ENCODE data around the gene PARPBP. TPM values are rescaled to one million over a fixed set of nuclear protein-coding genes. Genes with fewer than 3 reads are reported as not detected.
"Not testable (repeated sequence)": the region's sequence is repeated elsewhere in the genome, so short reads cannot be mapped to it uniquely, and the experiment has no call there.

Gene PARPBP
- total and polyA plus RNA-seq, 5 donors from 2014 or later: 2.6 to 5.1 (median 3.9) TPM

GRCh38 chr12:102220736-102221135 is 100.8 kb downstream of the PARPBP start:
- no peaks in the 10 kb centered on the region for H3K27me3 ChIP-seq (ENCODE audit: control insufficient read depth, insufficient read depth, low read length)
- no peaks in the 10 kb centered on the region for H3K9me3 ChIP-seq (ENCODE audit: control insufficient read depth in 2 of 2, low read length in 2 of 2)
- DNase-seq (no peak), ATAC-seq (ENCODE audit: low read depth in 2 of 2) (no peak)
- Mint-ChIP-seq H3K4me1 (no peaks in the 10 kb centered on the region), H3K27ac (no peak overlapping the region), H3K36me3 (no peaks in the 10 kb centered on the region), H3K27me3 (no peaks in the 10 kb centered on the region), H3K9me3 (no peaks in the 10 kb centered on the region), H3K4me3 (no peak overlapping the region)
- no peak overlapping the region for H3K27ac ChIP-seq (ENCODE audit: insufficient read depth, low read length, poor library complexity, severe bottlenecking)
- no peaks in the 10 kb centered on the region for H3K4me1 ChIP-seq (ENCODE audit: control insufficient read depth, insufficient read depth, low read length, poor library complexity, severe bottlenecking)
- H3K4me3 ChIP-seq (ENCODE audit: low read depth, low read length): no peak overlapping the region
- H3K36me3 ChIP-seq (ENCODE audit: control insufficient read depth, insufficient read depth, low read length): no peaks in the 10 kb centered on the region

- H3K9me3 Mint-ChIP-seq: peaks cover 0 to 2% (median 0%) of the 10 kb centered on the region in 7 donors
- no peaks in the 10 kb centered on the region for H3K4me1 Mint-ChIP-seq
- DNase-seq (no peak), ATAC-seq (ENCODE audit: low read depth in 2 of 2) (no peak)
- H3K36me3 Mint-ChIP-seq: no peaks in the 10 kb centered on the region
- H3K27ac Mint-ChIP-seq: no peak overlapping the region
- H3K27me3 Mint-ChIP-seq: no peaks in the 10 kb centered on the region
- Histone ChIP-seq H3K27me3 (ENCODE audit: control insufficient read depth, insufficient read depth, low read length) (peaks cover 5% of the 10 kb centered on the region), H3K9me3 (ENCODE audit: control insufficient read depth in 2 of 2, low read length in 2 of 2) (no peaks in the 10 kb centered on the region), H3K4me3 (ENCODE audit: low read depth, low read length) (no peak overlapping the region), H3K36me3 (ENCODE audit: control insufficient read depth, insufficient read depth, low read length) (no peaks in the 10 kb centered on the region), H3K4me1 (ENCODE audit: control insufficient read depth, insufficient read depth, low read length, poor library complexity, severe bottlenecking) (no peaks in the 10 kb centered on the region), H3K27ac (ENCODE audit: insufficient read depth, low read length, poor library complexity, severe bottlenecking) (no peak overlapping the region)
- H3K4me3 Mint-ChIP-seq: no peak overlapping the region
Measured at GRCh38 chr12:102227954-102228353, 108.0 kb downstream of the PARPBP start.

GRCh38 chr12:102232036-102232435 is 112.1 kb downstream of the PARPBP start:
- no peak for DNase-seq
- Histone ChIP-seq H3K9me3 (ENCODE audit: control insufficient read depth in 2 of 2, low read length in 2 of 2) (no peaks in the 10 kb centered on the region), H3K4me1 (ENCODE audit: control insufficient read depth, insufficient read depth, low read length, poor library complexity, severe bottlenecking) (no peaks in the 10 kb centered on the region), H3K27me3 (ENCODE audit: control insufficient read depth, insufficient read depth, low read length) (peaks cover 5% of the 10 kb centered on the region), H3K27ac (ENCODE audit: insufficient read depth, low read length, poor library complexity, severe bottlenecking) (no peak overlapping the region), H3K4me3 (ENCODE audit: low read depth, low read length) (no peak overlapping the region), H3K36me3 (ENCODE audit: control insufficient read depth, insufficient read depth, low read length) (no peaks in the 10 kb centered on the region)
- Mint-ChIP-seq H3K4me3 (no peak overlapping the region), H3K36me3 (no peaks in the 10 kb centered on the region), H3K9me3 (peaks cover 0 to 6% (median 0%) of the 10 kb centered on the region in 7 donors), H3K27me3 (peaks cover 13% of the 10 kb centered on the region), H3K4me1 (no peaks in the 10 kb centered on the region), H3K27ac (no peak overlapping the region)
- no peak for ATAC-seq (ENCODE audit: low read depth in 2 of 2)

GRCh38 chr12:102232446-102232845 is 112.5 kb downstream of the PARPBP start:
- Histone ChIP-seq H3K9me3 (ENCODE audit: control insufficient read depth in 2 of 2, low read length in 2 of 2) (no peaks in the 10 kb centered on the region), H3K4me1 (ENCODE audit: control insufficient read depth, insufficient read depth, low read length, poor library complexity, severe bottlenecking) (no peaks in the 10 kb centered on the region), H3K27me3 (ENCODE audit: control insufficient read depth, insufficient read depth, low read length) (peaks cover 5% of the 10 kb centered on the region), H3K27ac (ENCODE audit: insufficient read depth, low read length, poor library complexity, severe bottlenecking) (no peak overlapping the region), H3K36me3 (ENCODE audit: control insufficient read depth, insufficient read depth, low read length) (no peaks in the 10 kb centered on the region), H3K4me3 (ENCODE audit: low read depth, low read length) (no peak overlapping the region)
- peaks cover 13% of the 10 kb centered on the region for H3K27me3 Mint-ChIP-seq
- no peak for ATAC-seq (ENCODE audit: low read depth in 2 of 2)
- H3K27ac Mint-ChIP-seq: no peak overlapping the region
- no peak overlapping the region for H3K4me3 Mint-ChIP-seq
- no peaks in the 10 kb centered on the region for H3K36me3 Mint-ChIP-seq
- no peaks in the 10 kb centered on the region for H3K4me1 Mint-ChIP-seq
- H3K9me3 Mint-ChIP-seq: peaks cover 0 to 6% (median 0%) of the 10 kb centered on the region in 7 donors
- no peak for DNase-seq

GRCh38 chr12:102234599-102234998 is 114.6 kb downstream of the PARPBP start:
- H3K4me1 Mint-ChIP-seq: no peaks in the 10 kb centered on the region
- no peak overlapping the region for H3K4me3 Mint-ChIP-seq
- no peak for DNase-seq
- H3K36me3 ChIP-seq (ENCODE audit: control insufficient read depth, insufficient read depth, low read length): no peaks in the 10 kb centered on the region
- no peak for ATAC-seq (ENCODE audit: low read depth in 2 of 2)
- H3K4me1 ChIP-seq (ENCODE audit: control insufficient read depth, insufficient read depth, low read length, poor library complexity, severe bottlenecking): no peaks in the 10 kb centered on the region
- H3K27me3 ChIP-seq (ENCODE audit: control insufficient read depth, insufficient read depth, low read length): peaks cover 5% of the 10 kb centered on the region
- H3K36me3 Mint-ChIP-seq: no peaks in the 10 kb centered on the region
- H3K9me3 Mint-ChIP-seq: peaks cover 0 to 8% (median 2%) of the 10 kb centered on the region in 7 donors
- no peaks in the 10 kb centered on the region for H3K9me3 ChIP-seq (ENCODE audit: control insufficient read depth in 2 of 2, low read length in 2 of 2)
- no peak overlapping the region for H3K4me3 ChIP-seq (ENCODE audit: low read depth, low read length)
- H3K27ac ChIP-seq (ENCODE audit: insufficient read depth, low read length, poor library complexity, severe bottlenecking): no peak overlapping the region
- H3K27me3 Mint-ChIP-seq: peaks cover 13% of the 10 kb centered on the region
- no peak overlapping the region for H3K27ac Mint-ChIP-seq

GRCh38 chr12:102240859-102241258 is 120.9 kb downstream of the PARPBP start:
- not testable (repeated sequence) for H3K27ac ChIP-seq (ENCODE audit: insufficient read depth, low read length, poor library complexity, severe bottlenecking); H3K9me3 ChIP-seq (ENCODE audit: control insufficient read depth in 2 of 2, low read length in 2 of 2); H3K4me3 ChIP-seq (ENCODE audit: low read depth, low read length); H3K36me3 Mint-ChIP-seq; DNase-seq; ATAC-seq (ENCODE audit: low read depth in 2 of 2); H3K4me1 ChIP-seq (ENCODE audit: control insufficient read depth, insufficient read depth, low read length, poor library complexity, severe bottlenecking); H3K4me3 Mint-ChIP-seq; H3K27me3 Mint-ChIP-seq; H3K36me3 ChIP-seq (ENCODE audit: control insufficient read depth, insufficient read depth, low read length); H3K27ac Mint-ChIP-seq; H3K4me1 Mint-ChIP-seq; H3K27me3 ChIP-seq (ENCODE audit: control insufficient read depth, insufficient read depth, low read length)
- H3K9me3 Mint-ChIP-seq: peaks cover 2 to 18% (median 5%) of the 10 kb centered on the region in 7 donors

Other genes with a start within 250 kb of the PARPBP start
- gene DRAM1, start 242.6 kb upstream of the PARPBP start, total RNA-seq: 3.5 TPM
- 1 to 10 TPM; 2.6 to 4.7 (median 3.7) TPM for gene DRAM1, start 242.6 kb upstream of the PARPBP start, polyA plus RNA-seq
- gene WASHC3, start 58.2 kb upstream of the PARPBP start, total RNA-seq: 50.7 TPM
- gene WASHC3, start 58.2 kb upstream of the PARPBP start, polyA plus RNA-seq: 100 to 1,000 TPM in 3 of 4 donors, 10 to 100 TPM in 1; 94.7 to 168 (median 142) TPM
- 17.2 TPM for gene NUP37, start 69 bp upstream of the PARPBP start, total RNA-seq
- 10 to 100 TPM; 37.8 to 44.7 (median 40.7) TPM for gene NUP37, start 69 bp upstream of the PARPBP start, polyA plus RNA-seq
- gene PMCH, start 77.7 kb downstream of the PARPBP start, total RNA-seq: 1.6 TPM
- 10 to 100 TPM in 1 of 4 donors, 1 to 10 TPM in 3; 4.0 to 11.0 (median 6.1) TPM for gene PMCH, start 77.7 kb downstream of the PARPBP start, polyA plus RNA-seq

Data from CD4-positive, CD25-positive, alpha-beta regulatory T cell (primary cell).